MM.1S (cell line): Measurements from ENCODE around the gene BTN2A1.

Source experiments
- DNase-seq: peaks from one replicate; pipeline ENCODE4 v3.0.0-alpha.2; 2015
- H2AFZ ChIP-seq: fragments of 300-600 bp; sonication (generic); 2 replicates; pipeline ENCODE4 v1.6.0; 2016; ENCODE audit warnings: antibody characterized with exemption, low read length
- H3F3A ChIP-seq: fragments of 300-600 bp; sonication (generic); 2 replicates; pipeline ENCODE4 v1.6.1; 2016; ENCODE audit warnings: mild to moderate bottlenecking, antibody characterized with exemption, low read length, moderate library complexity, mixed read lengths; ENCODE audit not compliant: insufficient read depth
- H3K27ac ChIP-seq: fragments of 300-600 bp; sonication (generic); 2 replicates; pipeline ENCODE4 v1.5.1; 2016; ENCODE audit warnings: mild to moderate bottlenecking, low read length
- H3K27me3 ChIP-seq: fragments of 300-600 bp; sonication (generic); replicated peaks from 2 replicates; pipeline ENCODE4 v1.6.0; 2016; ENCODE audit warnings: low read length; ENCODE audit not compliant: insufficient read depth
- H3K36me3 ChIP-seq: fragments of 300-600 bp; sonication (generic); replicated peaks from 2 replicates; pipeline ENCODE4 v1.6.1; 2016; ENCODE audit warnings: mild to moderate bottlenecking, low read length, mixed read lengths; ENCODE audit not compliant: insufficient read depth
- H3K4me1 ChIP-seq: fragments of 300-600 bp; sonication (generic); 2 replicates; pipeline ENCODE4 v1.6.1; 2016; ENCODE audit warnings: low read length, mixed read lengths
- H3K4me2 ChIP-seq: fragments of 300-600 bp; sonication (generic); 2 replicates; pipeline ENCODE4 v1.6.0; 2016; ENCODE audit warnings: low read depth, low read length
- H3K4me3 ChIP-seq: fragments of 300-600 bp; sonication (generic); 2 replicates; pipeline ENCODE4 v1.5.1; 2016; ENCODE audit warnings: low read length, mixed read lengths
- H3K79me2 ChIP-seq: fragments of 300-600 bp; sonication (generic); 2 replicates; pipeline ENCODE4 v1.6.1; 2016; ENCODE audit warnings: mixed run types, low read length, mixed read lengths
- H3K9ac ChIP-seq: fragments of 300-600 bp; sonication (generic); 2 replicates; pipeline ENCODE4 v1.6.1; 2016; ENCODE audit warnings: low read length, mixed read lengths
- H3K9me2 ChIP-seq: fragments of 300-600 bp; sonication (generic); replicated peaks from 2 replicates; pipeline ENCODE4 v1.6.1; 2016; ENCODE audit warnings: mild to moderate bottlenecking, low read length, mixed read lengths; ENCODE audit not compliant: insufficient read depth
- H3K9me3 ChIP-seq: fragments of 300-600 bp; sonication (generic); replicated peaks from 2 replicates; pipeline ENCODE4 v1.6.1; 2016; ENCODE audit warnings: mild to moderate bottlenecking, low read length, mixed read lengths; ENCODE audit not compliant: insufficient read depth
- H4K20me1 ChIP-seq: fragments of 300-600 bp; sonication (generic); 2 replicates; pipeline ENCODE4 v1.6.1; 2016; ENCODE audit warnings: mild to moderate bottlenecking, low read length, moderate library complexity, mixed read lengths; ENCODE audit not compliant: insufficient read depth
- CTCF ChIP-seq: fragments of 300-600 bp; sonication (generic); IDR thresholded peaks from 2 replicates; pipeline ENCODE4 v1.5.1; 2016; ENCODE audit warnings: antibody characterized with exemption, low read length, mixed read lengths
- EZH2 ChIP-seq: fragments of 300-600 bp; sonication (generic); optimal IDR thresholded peaks from 2 replicates; pipeline ENCODE3; 2017; ENCODE audit warnings: low read depth, mild to moderate bottlenecking, antibody characterized with exemption, low read length, mixed read lengths
- EZH2phosphoT487 ChIP-seq: fragments of 300-600 bp; sonication (generic); IDR thresholded peaks from 2 replicates; pipeline ENCODE4 v1.6.1; 2018; ENCODE audit warnings: antibody characterized with exemption, low read length

The BTN2A1 gene

GRCh38 chr6:26452631-26453235 lies 5.0 kb upstream of the BTN2A1 start:
- H3K27me3 ChIP-seq = no peaks in the 10 kb centered on the region
- H3K79me2 ChIP-seq = peaks cover under 1% of the 10 kb centered on the region
- H3K4me2 ChIP-seq = no peak overlapping the region
- no peak for DNase-seq
- H3K36me3 ChIP-seq = no peaks in the 10 kb centered on the region
- no peak overlapping the region for H3K9ac ChIP-seq
- H3K4me1 ChIP-seq = 0 out of 2 replicates have a peak, but pooled peaks cover 4% of the 10 kb centered on the region
- no peaks in the 10 kb centered on the region for H3F3A ChIP-seq
- H3K9me2 ChIP-seq = no peaks in the 10 kb centered on the region
- H3K27ac ChIP-seq = no peak overlapping the region
- H4K20me1 ChIP-seq = no peaks in the 10 kb centered on the region
- no peak overlapping the region for H3K4me3 ChIP-seq
- no peak overlapping the region for H2AFZ ChIP-seq
- no peaks in the 10 kb centered on the region for H3K9me3 ChIP-seq
- TF ChIP-seq EZH2 (no peak), EZH2phosphoT487 (no peak), CTCF (no peak)

GRCh38 chr6:26454631-26455030 lies 3.1 kb upstream of the BTN2A1 start:
- Histone ChIP-seq H3K79me2 (peaks cover 18% of the 10 kb centered on the region), H3K9me3 (no peaks in the 10 kb centered on the region), H3K36me3 (0 out of 2 replicates have a peak, but pooled peaks cover under 1% of the 10 kb centered on the region), H3K4me2 (no peak overlapping the region), H4K20me1 (no peaks in the 10 kb centered on the region), H3K9me2 (no peaks in the 10 kb centered on the region), H3K4me1 (0 out of 2 replicates have a peak, but pooled peaks cover 7% of the 10 kb centered on the region), H2AFZ (no peak overlapping the region), H3F3A (no peaks in the 10 kb centered on the region), H3K9ac (no peak overlapping the region), H3K27ac (no peak overlapping the region), H3K27me3 (no peaks in the 10 kb centered on the region), H3K4me3 (no peak overlapping the region)
- DNase-seq = no peak
- TF ChIP-seq CTCF (no peak), EZH2phosphoT487 (no peak), EZH2 (no peak)

GRCh38 chr6:26455357-26455970 lies 2.3 kb upstream of the BTN2A1 start:
- H3K4me3 ChIP-seq = no peak overlapping the region
- H3K9me3 ChIP-seq = no peaks in the 10 kb centered on the region
- peaks cover 26% of the 10 kb centered on the region for H3K79me2 ChIP-seq
- H3F3A ChIP-seq = no peaks in the 10 kb centered on the region
- H3K4me1 ChIP-seq = 0 out of 2 replicates have a peak, but pooled peaks cover 7% of the 10 kb centered on the region
- no peak for TF ChIP-seq EZH2phosphoT487
- no peak for TF ChIP-seq EZH2
- no peak for TF ChIP-seq CTCF
- no peak overlapping the region for H3K9ac ChIP-seq
- DNase-seq = no peak
- no peak overlapping the region for H3K4me2 ChIP-seq
- H3K36me3 ChIP-seq = peaks cover 5% of the 10 kb centered on the region; the same call in 1 of the 2 replicates
- H3K27me3 ChIP-seq = no peaks in the 10 kb centered on the region
- H2AFZ ChIP-seq = no peak overlapping the region
- no peaks in the 10 kb centered on the region for H3K9me2 ChIP-seq
- no peak overlapping the region for H3K27ac ChIP-seq
- no peaks in the 10 kb centered on the region for H4K20me1 ChIP-seq
